Epithelial cell of esophagus (primary cell): Measurements from ENCODE around the gene PSMA2.

Experiments
- DNase-seq: peaks from one replicate; pipeline ENCODE4 v3.0.0; 2010; ENCODE audit warnings: low read depth
- H3K4me3 ChIP-seq: 2 replicates; pipeline ENCODE4 v1.5.1; 2011; ENCODE audit warnings: mild to moderate bottlenecking, low read length, control low read depth
- TF ChIP-seq, protein P1 (sequence below): IDR thresholded peaks from 2 replicates; pipeline ENCODE4 v1.5.1; 2011; ENCODE audit warnings: low read depth, mild to moderate bottlenecking, low read length, control low read depth, inconsistent platforms; ENCODE audit not compliant: insufficient read depth; ENCODE audit errors: missing control alignments

PSMA2 gene

DNA sequence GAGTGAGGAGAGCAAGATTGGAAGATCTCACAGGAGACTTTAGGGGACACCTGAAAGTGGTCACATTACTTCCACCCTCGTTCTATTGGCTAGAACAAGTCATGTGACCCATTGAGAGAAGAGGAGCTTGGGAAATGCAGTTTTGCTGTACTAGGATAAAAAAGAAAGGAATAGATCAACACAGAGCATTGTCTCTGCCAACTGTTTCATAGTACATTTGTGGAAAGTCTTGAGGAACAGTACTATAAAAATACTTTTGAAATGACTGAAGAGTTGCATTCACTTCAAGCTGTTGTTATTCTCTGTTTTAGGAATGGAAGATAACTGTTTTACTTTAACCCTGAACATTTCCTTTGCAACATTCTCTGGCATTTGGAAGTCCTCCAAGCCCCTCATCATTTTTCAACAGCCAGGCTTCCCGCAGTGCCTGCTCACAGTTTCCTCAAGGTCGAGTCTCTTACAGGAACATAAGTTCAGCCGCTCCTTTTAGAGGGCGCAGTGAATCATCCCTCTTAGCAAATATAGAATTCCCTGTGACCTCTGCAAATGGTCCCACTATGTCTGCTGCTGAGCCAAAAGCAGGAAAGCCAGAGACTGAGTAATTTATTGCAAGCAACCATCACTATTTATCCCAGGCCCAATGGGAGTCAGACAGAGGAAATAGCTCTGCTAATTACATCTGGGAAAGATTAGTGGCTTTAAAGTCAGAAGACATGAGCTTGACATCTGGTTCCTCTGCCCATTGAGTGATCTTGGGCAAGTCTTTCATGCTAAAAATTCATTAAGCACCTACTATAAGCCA lies 40.9 kb upstream of the PSMA2 start:
- peak; percentile 39 for DNase-seq
- no peak overlapping the region for H3K4me3 ChIP-seq
- TF ChIP-seq, protein P1, sequence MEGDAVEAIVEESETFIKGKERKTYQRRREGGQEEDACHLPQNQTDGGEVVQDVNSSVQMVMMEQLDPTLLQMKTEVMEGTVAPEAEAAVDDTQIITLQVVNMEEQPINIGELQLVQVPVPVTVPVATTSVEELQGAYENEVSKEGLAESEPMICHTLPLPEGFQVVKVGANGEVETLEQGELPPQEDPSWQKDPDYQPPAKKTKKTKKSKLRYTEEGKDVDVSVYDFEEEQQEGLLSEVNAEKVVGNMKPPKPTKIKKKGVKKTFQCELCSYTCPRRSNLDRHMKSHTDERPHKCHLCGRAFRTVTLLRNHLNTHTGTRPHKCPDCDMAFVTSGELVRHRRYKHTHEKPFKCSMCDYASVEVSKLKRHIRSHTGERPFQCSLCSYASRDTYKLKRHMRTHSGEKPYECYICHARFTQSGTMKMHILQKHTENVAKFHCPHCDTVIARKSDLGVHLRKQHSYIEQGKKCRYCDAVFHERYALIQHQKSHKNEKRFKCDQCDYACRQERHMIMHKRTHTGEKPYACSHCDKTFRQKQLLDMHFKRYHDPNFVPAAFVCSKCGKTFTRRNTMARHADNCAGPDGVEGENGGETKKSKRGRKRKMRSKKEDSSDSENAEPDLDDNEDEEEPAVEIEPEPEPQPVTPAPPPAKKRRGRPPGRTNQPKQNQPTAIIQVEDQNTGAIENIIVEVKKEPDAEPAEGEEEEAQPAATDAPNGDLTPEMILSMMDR, result no peak

DNA sequence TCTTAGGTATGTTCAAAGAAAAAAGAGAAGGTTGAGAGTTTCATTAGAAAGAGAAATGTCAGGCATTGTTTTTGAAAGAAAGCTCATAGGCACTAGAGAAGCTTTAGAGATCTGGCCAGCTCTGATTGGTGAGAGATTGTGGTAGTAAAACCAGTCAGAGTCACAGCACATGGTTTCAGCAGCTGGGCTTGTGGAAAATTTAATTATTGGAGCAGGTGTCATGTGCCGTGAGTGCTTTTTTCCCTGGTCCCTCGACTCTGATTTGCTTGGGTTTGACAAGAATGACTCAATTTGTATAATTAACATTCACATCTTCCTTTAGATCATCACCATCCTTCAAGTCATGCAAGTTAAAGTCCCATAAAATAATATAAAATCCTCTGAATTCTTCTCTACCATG lies 35.4 kb upstream of the PSMA2 start:
- no peak overlapping the region for H3K4me3 ChIP-seq
- DNase-seq, result no peak
- TF ChIP-seq, protein P1, result no peak

DNA sequence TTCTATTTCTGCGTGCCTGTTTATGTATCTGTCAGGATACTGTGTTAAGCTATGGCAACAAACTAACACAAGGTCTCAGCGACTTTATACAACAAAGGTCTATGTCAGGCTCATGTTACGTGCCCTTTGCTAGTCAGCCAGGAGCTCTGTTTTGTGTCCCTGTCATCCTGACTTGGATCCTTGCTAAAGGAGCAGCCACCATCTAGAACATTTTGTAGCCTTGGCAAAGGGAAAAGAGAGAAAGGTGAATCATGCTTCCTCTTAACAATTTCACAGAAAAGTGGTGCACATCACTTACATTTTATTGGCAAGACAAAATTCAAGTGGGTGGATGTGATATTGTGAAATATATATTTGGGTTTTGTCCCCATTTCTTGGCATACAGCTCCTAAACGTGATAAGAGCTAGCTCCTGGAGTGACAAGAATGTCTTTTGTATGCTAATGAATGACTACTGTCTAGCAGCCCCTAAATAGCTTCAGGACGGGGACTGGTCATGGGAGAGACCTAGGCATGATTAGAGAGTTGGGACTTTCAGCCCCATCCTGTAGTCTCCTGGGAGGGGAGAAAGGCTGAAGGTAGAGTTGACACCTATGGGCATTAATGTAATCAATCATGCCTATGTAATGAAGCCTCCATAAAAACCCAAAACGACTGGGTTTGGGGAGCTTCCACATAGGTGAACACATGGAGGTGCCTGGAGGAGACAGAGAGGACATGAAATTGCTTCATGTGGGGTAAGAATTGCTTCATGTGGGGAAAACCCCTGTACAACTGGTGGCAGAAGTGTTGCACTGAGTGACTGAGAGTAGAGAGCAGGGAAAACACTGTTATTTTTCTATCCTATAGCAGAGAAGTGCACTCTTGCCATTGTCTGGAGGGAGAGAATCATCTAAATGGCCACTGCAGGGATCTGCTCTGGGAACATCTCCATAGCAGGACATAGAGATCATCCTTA lies 33.2 kb upstream of the PSMA2 start:
- no peak overlapping the region for H3K4me3 ChIP-seq
- peak; percentile 17 for DNase-seq
- TF ChIP-seq, protein P1, result no peak

DNA sequence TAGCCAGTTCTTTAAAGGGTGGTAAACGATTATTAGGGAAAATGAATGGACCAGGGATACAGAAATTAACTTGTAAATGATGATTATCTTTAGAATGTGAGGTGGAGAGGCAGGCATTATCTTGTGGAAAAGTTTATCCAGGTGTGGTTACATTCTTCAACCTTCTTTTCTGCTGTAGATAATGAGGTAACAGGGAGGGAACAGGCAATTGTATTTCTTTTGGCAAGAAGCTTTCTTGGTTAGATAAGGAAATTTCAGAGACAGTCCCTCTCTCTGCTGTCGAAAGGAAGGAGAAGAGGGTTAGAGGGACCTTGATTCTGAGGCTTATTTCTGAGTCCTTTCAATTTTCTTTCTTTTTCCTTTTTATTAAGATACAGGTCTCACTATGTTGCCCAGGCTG lies 32.3 kb upstream of the PSMA2 start:
- TF ChIP-seq, protein P1, result no peak
- DNase-seq, result no peak
- no peak overlapping the region for H3K4me3 ChIP-seq

DNA sequence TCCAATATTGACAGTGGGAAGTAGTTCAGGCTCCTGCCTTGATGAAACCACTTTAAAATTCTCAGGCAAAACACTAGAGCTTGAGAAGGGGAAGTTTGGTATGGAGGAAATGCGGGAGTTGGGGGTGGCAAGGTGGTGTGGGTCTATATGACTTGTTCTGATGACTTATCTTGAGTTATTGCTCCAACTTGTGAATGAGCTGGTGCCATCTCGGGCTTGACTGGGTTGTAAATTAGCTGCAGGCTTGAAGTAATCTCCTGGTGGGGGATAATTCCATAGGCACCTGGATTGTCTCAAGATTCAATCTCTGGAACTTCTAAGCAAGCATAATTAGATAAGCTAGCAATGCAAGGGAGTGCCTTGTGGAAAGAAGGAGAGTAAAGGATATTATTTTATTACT lies 29.2 kb upstream of the PSMA2 start:
- DNase-seq, result no peak
- no peak overlapping the region for H3K4me3 ChIP-seq
- TF ChIP-seq, protein P1, result no peak

DNA sequence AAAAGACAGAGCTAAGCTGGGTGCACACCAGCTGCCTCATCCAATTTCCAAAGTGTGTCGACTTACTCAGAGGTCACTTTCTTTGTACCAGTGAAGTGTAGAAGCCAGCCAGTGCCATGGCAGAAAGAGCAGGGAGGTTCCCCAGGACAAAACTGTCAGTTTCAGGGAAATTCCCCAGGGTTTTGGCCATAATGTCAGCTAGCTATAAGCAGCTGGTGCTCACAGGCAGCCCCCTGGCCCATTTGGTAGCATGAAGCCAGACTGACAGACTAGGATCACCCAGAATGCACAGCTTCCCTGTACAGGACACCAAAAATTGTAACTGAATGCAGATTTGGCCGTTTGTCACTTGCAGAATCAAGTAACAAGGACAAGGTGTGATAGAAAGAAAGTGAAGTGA lies 28.8 kb upstream of the PSMA2 start:
- TF ChIP-seq, protein P1, result no peak
- no peak overlapping the region for H3K4me3 ChIP-seq
- no peak for DNase-seq

DNA sequence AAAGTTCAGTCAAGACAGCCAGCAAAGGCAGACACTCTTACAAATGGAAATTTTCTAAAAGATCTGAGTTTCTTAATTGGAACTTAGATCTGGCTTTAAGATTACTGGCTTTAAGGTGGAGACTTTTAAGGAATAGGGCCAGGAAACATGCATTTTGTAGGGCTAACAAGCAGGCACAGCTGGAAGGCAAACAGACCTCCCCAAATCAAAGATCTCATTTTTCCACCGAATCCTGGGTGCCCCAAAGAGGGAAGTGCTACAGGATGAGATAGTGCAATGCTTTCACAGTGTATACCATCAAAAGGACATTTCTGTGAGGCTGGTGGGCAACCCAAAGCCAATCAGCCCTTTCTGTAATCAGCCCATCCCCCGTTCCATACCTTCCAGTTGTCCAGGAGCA lies 27.6 kb upstream of the PSMA2 start:
- H3K4me3 ChIP-seq, result no peak overlapping the region
- DNase-seq, result no peak
- TF ChIP-seq, protein P1, result no peak
